OCI-M1 (cell line): ENCODE results near the gene KRTAP5-1.

Experiments used
- DNase-seq: peaks from one replicate; lab custom pipeline; 2025; lab: John Stamatoyannopoulos, UW

KRTAP5-1 gene

GRCh38 chr11:1559111-1559951 is 25.8 kb downstream of the KRTAP5-1 start:
- no peak for DNase-seq

- no peak for DNase-seq
These were observed 26.3 kb downstream of the KRTAP5-1 start for GRCh38 chr11:1558775-1559110.

DNA sequence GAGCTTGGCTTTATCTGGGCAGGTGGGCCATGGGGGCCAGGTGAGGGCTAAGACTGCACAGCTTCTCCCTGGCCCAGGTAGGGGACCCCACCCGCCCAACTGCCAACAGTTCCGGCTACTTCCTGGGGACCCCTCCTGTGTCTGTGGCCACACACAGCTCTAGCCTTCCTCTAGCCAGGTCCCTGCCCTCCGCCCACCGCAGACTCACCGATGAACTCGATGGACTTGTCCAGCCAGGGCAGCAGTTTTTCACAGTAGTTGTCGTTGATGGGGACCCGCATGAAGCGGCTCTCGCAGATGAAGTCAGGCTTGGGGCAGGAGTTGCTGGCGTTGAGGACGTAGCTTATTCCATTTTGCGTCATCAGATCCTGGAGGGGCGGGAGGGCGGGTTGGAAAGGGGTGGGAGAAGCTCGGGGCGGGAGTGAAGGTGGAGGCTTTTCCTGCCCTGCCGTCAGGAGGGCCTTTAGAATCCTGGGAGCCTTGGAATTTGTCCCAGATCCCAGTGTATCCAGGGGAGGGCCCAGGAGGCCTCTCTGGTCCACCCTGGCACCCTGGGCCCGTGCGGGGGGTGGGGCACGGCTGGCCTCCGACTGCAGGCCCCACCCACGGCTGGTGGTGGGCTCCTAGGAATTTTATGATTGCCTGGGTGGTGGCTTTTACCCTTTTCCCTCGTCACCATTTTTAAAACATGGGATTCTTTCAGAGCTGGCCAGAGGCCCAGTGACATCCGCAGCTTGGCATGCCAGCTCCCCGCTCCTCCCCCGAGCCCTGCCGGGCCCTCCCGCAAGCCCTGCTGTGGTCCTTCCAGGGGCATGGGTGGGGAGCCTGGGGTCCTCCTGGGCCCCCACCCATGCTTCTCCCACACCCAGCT is 26.9 kb downstream of the KRTAP5-1 start:
- no peak for DNase-seq

DNA sequence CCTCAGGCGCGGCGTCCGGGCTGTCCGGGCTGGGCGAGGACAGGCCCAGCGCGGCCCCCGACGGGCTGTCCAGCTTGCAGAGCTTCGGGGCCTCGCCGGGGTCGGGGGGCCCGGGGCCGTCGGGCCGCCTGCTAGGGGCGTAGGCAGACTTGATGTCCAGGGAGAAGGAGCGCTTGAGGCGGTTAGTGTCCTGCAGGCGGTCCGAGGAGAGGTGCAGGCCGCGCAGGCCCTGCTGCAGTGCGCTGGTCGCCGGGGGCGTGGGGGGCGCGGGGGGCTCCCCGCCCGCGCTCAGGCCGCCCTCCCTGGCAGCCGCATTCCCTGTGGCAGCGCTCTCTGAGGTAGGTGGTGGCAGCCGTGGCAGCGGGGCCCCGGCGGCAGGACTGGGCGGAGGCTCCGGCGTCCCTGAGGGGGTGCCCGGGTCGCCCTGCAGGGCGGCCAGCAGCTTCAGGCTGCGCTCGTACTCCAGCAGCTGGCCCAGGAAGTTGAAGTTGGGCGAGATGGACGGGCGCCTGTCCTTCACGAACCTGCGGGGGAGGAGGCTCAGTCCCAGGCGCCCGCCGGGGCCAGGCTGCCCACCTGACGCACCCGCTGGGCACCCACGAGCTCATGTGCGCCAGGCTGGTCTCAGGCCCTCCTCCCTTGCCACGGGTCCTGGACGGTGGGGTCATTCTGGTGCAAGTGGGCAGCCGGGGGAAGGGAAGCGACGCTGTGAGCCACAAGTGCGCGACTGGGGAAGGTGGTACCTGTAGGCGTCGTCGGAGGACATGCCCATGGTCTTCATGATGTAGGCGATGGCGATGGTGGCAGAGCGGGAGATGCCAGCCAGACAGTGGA is 27.8 kb downstream of the KRTAP5-1 start:
- DNase-seq = no peak

DNA sequence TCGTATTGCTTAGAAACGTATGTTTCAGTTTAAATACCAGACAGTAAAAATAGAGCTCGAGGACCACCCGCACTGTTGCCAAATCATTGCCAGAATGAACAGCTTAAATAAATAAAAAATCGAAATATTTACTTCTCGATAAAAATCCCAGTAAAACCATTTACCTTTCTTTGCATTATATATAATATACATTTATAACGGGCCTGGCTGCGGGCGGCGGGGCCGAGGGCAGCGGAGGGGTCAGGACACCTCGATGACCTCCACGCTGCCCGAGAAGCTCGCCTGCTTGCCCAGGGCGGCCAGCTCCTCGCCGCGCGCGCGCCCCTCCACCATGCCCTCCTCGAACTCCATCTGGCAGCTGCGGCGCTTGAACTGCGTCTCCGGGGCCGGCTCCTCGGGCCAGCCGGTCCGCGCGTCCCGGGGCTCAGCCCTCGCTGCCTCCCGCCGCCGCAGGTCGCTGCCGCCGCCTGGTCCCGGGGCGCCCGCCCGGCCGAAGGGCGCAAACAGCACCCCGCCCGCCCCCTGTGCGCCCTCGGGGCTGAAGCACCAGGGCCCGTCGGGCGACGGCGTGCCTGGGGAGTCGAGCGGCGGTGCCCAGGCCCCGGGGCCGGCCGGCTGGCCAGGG is 28.7 kb downstream of the KRTAP5-1 start:
- DNase-seq = no peak

DNA sequence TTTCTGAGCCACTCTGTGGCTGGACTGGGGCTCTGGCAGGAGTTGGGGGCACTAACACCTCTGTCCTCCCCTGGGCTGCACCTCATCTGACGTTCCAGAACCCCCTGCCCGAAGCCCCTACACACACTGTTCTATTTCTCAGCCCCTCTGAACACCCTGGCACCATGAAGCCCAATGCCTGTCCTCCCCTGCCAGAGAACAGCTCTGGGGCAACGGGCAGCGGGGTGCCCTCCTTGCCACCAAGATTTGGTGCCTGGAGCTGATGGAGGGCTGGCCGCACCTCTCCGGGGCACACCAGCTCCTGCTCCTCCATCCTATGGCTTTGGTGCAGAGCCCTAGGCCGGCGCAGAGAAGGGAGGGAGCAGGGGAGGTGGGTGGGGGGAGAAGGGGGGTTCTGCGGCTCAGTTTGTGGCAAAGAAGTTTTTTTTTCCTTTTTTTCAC is 29.4 kb downstream of the KRTAP5-1 start:
- DNase-seq = no peak

- DNase-seq = no peak
These were observed 29.9 kb downstream of the KRTAP5-1 start for GRCh38 chr11:1554981-1555712.

DNA sequence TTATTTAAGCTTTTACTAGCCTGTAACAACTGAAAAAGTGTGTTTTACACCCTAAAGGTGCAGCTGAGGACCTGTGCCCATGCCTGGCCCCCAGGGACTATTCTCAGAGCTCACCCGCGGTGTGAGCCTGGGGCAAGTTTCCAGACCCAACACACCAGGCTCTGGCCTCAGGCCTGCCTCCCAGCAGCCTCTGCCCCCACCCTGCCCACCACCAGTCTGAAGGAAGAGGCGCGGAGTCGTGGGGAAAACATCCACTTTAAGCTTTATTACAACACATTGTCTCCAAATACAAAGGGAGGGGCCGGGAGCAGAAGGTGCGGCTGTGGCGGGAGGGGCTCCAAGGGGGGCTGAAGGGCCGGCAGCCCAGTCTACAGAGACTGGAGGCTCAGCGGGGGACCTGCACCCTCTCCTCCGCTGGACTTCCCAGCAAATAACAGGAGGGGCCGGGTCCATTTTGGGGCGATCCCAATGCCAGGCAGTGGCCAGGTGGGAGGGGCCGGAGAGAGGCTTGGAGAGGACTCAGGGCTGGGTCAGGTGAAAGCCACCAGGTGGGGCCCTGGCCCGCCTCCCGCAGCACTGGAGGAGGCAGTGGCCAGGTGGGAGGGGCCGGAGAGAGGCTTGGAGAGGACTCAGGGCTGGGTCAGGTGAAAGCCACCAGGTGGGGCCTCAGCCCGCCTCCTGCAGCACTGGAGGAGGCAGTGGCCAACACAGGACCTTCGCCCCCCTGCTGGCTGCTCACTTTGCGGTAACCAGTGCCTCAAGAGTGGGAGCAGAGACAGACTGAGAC is 31.1 kb downstream of the KRTAP5-1 start:
- DNase-seq = no peak

GRCh38 chr11:1549338-1550330 is 35.4 kb downstream of the KRTAP5-1 start:
- no peak for DNase-seq

DNA sequence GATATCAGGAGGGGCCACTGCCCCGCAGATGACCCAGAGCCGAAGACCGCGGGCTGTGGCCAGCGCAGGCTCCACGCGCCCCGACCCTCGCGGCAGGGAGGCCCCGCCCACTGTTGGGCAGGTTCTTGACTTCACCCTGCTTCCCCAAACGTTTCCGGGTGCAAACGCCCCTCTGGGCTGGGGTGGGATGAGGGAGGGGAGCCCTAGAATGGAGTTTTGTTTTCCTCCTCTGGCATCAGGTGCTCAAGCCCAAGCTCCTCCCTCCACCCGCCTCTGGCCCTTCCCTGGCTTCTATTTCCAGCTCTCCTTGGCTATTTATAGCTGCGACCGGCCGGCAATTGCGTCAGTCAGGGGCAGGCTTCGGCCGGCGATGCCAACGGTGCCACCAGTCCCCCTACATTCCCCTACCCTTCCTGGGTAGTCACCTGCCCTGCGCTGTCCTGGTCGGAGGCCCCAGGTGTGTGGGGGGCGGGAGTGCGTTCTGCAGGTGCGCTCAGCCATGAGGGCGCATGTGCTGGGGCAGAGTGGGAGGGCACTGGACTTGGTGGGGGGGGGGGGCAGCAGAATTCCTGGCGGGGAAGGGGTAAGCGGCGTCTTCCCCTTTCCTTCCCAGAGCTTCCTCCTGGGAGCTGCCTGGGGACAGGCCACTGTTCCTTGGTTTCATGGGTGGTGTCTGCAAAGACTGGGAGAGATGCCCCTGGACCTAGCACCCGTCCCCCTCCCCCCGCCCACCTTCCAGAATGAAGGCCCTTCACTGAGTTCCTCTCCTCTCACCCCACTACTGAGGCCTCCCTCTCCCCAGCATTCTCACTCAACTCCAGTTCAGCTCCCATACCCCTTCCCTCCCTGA is 36.6 kb downstream of the KRTAP5-1 start:
- DNase-seq = no peak

DNA sequence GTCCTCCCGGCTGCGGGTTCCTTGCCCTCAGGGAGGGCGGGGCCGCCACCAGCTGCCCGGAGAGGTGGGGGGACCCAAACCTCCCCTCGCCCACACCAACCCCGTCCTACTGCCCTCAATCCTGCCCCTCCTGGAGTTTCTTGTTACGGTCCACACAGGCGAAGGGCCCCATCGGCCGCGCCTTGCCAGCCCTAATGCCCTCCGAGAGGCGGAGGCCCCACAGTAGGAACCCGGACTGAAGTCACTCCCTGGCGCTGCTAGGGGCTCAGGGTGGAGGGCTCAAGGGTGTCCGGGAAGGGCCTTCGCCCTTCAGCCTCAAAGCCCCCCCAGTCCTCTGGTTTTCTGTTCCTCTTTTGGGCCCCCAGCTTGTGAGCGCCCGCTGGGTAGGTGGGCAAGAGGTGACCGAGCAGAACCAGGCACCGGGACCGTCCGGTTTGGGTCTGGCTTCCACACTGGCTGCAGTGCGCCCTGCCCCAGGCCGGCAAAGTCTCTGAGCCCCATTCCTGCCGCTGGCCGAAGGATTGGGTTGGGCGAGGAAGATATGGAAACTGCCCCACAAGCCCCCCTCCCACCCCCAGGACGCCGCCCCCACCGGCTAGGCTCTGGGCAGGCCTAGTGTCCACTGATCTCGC is 37.5 kb downstream of the KRTAP5-1 start:
- DNase-seq = no peak

DNA sequence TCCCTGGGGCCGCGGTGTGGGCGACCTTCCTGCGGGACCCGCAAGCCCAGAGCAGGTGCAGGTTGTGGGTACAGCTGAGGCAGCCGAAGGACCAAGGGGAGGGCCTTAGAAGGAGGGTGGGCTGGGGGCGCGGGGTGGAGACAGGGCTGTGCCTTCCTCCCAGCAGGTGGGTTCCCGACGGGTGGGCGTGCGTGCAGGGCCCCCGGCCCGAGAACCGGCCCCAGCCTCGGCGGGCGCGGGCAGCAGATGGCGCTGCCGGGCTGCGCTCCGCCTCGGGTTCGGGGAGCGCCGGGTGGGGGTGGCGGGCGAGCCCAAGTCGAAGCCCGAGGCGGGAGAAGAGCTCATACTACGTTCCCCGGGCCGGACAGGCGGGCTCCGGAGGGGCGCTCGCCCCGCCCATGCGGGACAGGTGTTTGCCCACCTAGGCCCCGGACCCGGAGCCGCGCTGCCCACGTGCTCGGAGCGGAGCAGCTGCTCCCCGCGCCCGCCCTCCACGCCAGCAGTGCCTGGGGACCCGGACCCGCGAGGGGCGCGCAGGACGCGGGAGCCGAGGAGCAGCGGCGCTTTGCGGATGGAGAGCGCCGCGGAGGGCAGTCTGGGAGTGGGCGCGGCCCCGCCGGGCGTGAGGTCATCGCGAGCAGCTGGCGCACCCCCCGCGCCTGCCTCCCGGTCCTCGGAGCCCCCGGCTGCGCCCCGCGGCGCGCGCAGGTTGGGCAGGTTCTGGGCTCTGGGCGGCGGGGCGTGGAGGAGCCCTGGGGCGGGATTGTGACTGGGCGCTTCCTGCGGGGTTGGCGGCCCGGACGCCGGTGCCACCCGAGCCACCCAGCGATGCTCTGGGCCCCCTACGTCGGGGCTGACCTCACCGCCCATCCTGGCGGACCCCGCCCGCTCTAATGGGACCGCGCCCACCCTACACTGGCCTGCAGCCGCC is 38.3 kb downstream of the KRTAP5-1 start:
- peak; percentile 39 for DNase-seq

DNA sequence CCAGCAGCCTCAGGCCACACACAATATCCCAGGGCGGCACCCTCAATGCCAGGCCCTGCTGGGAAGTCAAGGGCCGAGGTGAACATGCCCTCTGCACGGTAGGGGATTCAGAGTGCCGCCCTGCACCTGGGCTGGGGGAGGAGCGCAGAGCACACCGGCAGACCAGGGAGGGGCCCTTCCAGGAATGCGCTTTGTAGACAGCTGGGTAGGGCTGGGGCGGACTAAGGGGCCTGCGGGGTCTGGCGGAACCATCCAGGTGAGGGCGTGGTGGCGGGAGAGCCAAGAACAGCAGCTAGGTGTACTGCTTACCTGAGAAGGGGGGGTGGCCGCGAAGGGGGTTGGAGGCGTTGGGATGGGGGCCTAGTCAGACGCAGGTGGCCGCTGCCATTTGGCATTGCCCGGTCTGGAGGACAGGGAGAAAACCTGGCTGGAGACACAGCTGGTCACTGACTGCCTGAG is 39.0 kb downstream of the KRTAP5-1 start:
- DNase-seq = no peak

DNA sequence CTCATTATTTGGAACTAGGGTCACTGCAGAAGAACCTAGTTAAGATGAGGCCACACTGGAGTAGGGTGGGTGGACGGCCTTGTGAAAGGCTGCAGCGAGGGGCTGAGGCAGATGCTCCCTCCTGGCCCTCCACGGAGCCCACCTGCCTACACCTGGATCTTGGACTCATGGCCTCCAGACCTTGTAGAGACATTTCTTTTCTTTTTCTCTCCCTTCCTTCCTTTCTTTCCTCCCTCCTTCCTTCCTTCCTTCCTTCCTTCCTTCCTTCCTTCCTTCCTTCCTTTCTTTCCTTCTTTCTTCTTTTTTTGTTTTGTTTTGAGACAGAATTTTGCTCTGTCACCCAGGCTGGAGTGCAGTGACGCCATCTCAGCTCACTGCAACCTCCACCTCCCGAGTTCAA is 39.7 kb downstream of the KRTAP5-1 start:
- DNase-seq = no peak

GRCh38 chr11:1544536-1544935 is 40.5 kb downstream of the KRTAP5-1 start:
- DNase-seq = no peak

DNA sequence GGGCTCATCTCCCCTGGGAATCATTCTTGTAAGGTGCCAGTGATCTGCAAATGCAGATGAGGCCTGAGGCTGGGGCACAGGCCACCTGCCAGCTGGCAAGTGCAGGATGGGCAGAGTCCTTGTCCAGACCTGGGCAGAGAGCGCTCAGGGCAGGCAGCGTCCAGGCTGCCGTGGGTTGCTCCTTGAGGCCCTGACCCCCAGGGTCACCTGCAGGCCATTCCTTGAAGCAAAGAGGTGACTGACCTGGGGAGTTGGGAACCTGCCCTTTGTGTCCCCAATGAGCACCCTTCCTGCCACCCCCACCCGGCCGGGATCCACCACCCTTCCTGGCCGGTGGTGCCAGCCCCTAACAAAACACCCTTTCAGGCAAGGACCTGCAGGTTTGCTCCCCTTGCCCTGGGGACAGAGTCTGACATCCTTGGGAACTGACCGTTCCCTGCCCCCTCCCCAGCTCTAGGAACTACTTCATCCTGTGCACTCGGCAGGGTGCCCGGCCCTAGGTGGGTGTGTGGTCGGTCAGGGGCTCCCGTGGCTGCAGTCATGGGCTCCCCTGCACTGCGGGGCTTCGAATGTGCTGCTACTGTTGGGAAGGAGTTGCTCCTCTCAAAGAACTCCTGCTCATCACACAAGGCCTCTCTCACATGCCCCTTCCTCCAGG is 41.3 kb downstream of the KRTAP5-1 start:
- no peak for DNase-seq
